HepG2 (cell line): ENCODE measurements around the gene APRT. TPM values are rescaled to one million over a fixed set of nuclear protein-coding genes. Genes with fewer than 3 reads are reported as not detected.

Source experiments
- ATAC-seq: fragments of 200-7000 bp; cut with Tn5 transposase; 3 replicates; pipeline ENCODE4 v1.9.1; 2020; ENCODE audit warnings: mild to moderate bottlenecking, moderate library complexity
- BruUV-seq: library from RNA; stranded (reverse); fragments of 400-500 nt; replicated peaks from 2 replicates; lab custom pipeline; 2021; lab: Mats Ljungman, UMichigan
- CTCF ChIA-PET: fragments of 300-600 bp; formaldehyde crosslinking; extraction: SDS; loops from one replicate; lab custom pipeline; 2021; ENCODE audit warnings: low total read pairs, inconsistent platforms, low intra/inter-chr PET ratio; lab: Yijun Ruan, JAX
- POLR2A ChIA-PET: fragments of 350-600 bp; sonication (Branson Sonifier 250); formaldehyde crosslinking; loops from one replicate; lab custom pipeline; 2020; ENCODE audit warnings: antibody characterized with exemption, inconsistent platforms; lab: Yijun Ruan, JAX
- DNase-seq: peaks from one replicate; pipeline ENCODE4 v3.0.0-alpha.2; 2015; ENCODE audit warnings: low spot score
- FAIRE-seq: peaks from 3 replicates; lab custom pipeline; 2011; peaks lifted over from hg19 to GRCh38; lab: Jason Lieb, UNC
- H2AFZ ChIP-seq: one replicate; pipeline ENCODE4 v1.6.1; 2011; ENCODE audit warnings: low read length, inconsistent platforms
- H3K27ac ChIP-seq: fragments of 300-600 bp; 3 replicates; pipeline ENCODE4 v1.8.0; 2011; ENCODE audit warnings: mixed run types, mild to moderate bottlenecking, mixed read lengths, low read length, inconsistent platforms; ENCODE audit not compliant: insufficient read depth; ENCODE audit errors: extremely low read length
- H3K27me3 ChIP-seq, 2 experiments: fragments of 200-600 bp in 1 of 2; 2 replicates in 1 of 2; 3 replicates in 1 of 2; pipeline versions ENCODE4 v1.6.0 to v1.8.0; 2011; ENCODE audit warnings: low read length in 2 of 2, mild to moderate bottlenecking in 2 of 2, moderate library complexity in 2 of 2, inconsistent platforms in 1 of 2; ENCODE audit not compliant: insufficient read depth in 2 of 2, control insufficient read depth in 1 of 2
- H3K36me3 ChIP-seq, 2 experiments: fragments of 200-600 bp in 1 of 2; replicated peaks in 1 of 2; 2 replicates in 1 of 2; 3 replicates in 1 of 2; pipeline versions ENCODE4 v1.5.1 to v1.8.0; 2011; ENCODE audit warnings: low read length in 2 of 2, inconsistent platforms in 1 of 2; ENCODE audit not compliant: insufficient read depth in 2 of 2, control insufficient read depth in 1 of 2
- H3K4me1 ChIP-seq: 2 replicates; pipeline ENCODE4 v1.5.1; 2012; ENCODE audit warnings: low read length, inconsistent platforms; ENCODE audit not compliant: insufficient read depth
- H3K4me2 ChIP-seq: 2 replicates; pipeline ENCODE4 v1.6.0; 2011; ENCODE audit warnings: low read depth, low read length, inconsistent platforms
- H3K4me3 ChIP-seq, 3 experiments: fragments of 200-600 bp in 1 of 3; sonication (generic), shearing (Covaris generic) in 1 of 3; replicated peaks in 1 of 3; 2 replicates each; pipeline ENCODE4 v1.5.1; 2011 to 2016; ENCODE audit warnings: low read length in 3 of 3, inconsistent platforms in 2 of 3, low read depth in 2 of 3, mild to moderate bottlenecking in 2 of 3, control low read depth in 1 of 3, mixed read lengths in 1 of 3; ENCODE audit not compliant: insufficient read depth in 1 of 3
- H3K79me2 ChIP-seq: one replicate; pipeline ENCODE4 v1.6.1; 2011; ENCODE audit warnings: low read length, inconsistent platforms; ENCODE audit not compliant: insufficient read depth
- H3K9ac ChIP-seq: 2 replicates; pipeline ENCODE4 v1.6.0; 2011; ENCODE audit warnings: mild to moderate bottlenecking, low read depth, low read length, inconsistent platforms; ENCODE audit not compliant: insufficient read depth
- H3K9me3 ChIP-seq: 2 replicates; pipeline ENCODE4 v1.5.1; 2012; ENCODE audit warnings: mild to moderate bottlenecking, low read length
- H4K20me1 ChIP-seq: 2 replicates; pipeline ENCODE4 v1.6.0; 2011; ENCODE audit warnings: inconsistent platforms, mild to moderate bottlenecking, low read length, moderate library complexity; ENCODE audit not compliant: insufficient read depth
- CEBPB ChIP-seq: IDR thresholded peaks from 2 replicates; pipeline ENCODE4 v1.6.1; 2011; ENCODE audit warnings: low read depth, low read length, improper control_type of control experiment, borderline replicate concordance
- DNMT1 ChIP-seq: sonication (generic); formaldehyde crosslinking; IDR thresholded peaks from 2 replicates; pipeline ENCODE4 v1.5.1; 2020; ENCODE audit warnings: mild to moderate bottlenecking, missing genetic modification reagents
- MAX ChIP-seq: IDR thresholded peaks from 2 replicates; pipeline ENCODE4 v1.6.1; 2012; ENCODE audit warnings: inconsistent platforms
- MEF2D ChIP-seq: sonication (generic); formaldehyde crosslinking; IDR thresholded peaks from 2 replicates; pipeline ENCODE4 v1.5.1; 2020; ENCODE audit warnings: mild to moderate bottlenecking, missing genetic modification reagents
- MLXIP ChIP-seq: sonication (generic); formaldehyde crosslinking; IDR thresholded peaks from 2 replicates; pipeline ENCODE4 v1.9.0; 2021; ENCODE audit warnings: missing genetic modification reagents, borderline replicate concordance
- RBFOX2 ChIP-seq: fragments of 200-400 bp; formaldehyde crosslinking; IDR thresholded peaks from 2 replicates; pipeline ENCODE4 v1.6.1; 2017; ENCODE audit warnings: low read depth, mild to moderate bottlenecking, low read length
- TFE3 ChIP-seq: IDR thresholded peaks from 2 replicates; pipeline ENCODE4 v1.6.1; 2016
- ZBTB39 ChIP-seq: sonication (generic); formaldehyde crosslinking; IDR thresholded peaks from 2 replicates; pipeline ENCODE4 v1.5.0; 2020; ENCODE audit warnings: missing genetic modification reagents
- WGBS: methylation state at CpG from one replicate; pipeline ENCODE4 v1.1.6; 2017; ENCODE audit warnings: low lambda C conversion rate; 5-methylcytosine and 5-hydroxymethylcytosine counted together
- in situ Hi-C: cut with HindIII; loops from 2 replicates; pipeline ENCODE4 v1.10.0; 2017; ENCODE audit warnings: low pct_unique_long_range_greater_than_20kb; ENCODE audit not compliant: extremely low pct_ligation_motif_present
- intact Hi-C: fragments of 100-400 bp; cut with micrococcal nuclease; formaldehyde crosslinking; loops from one replicate; pipeline ENCODE4 v1.10.0; 2022; ENCODE audit not compliant: unreplicated experiment
- polyA plus RNA-seq, 8 experiments: library from polyadenylated mRNA; depleted of rRNA in 3 of 8; stranded (reverse) in 7 of 8; unstranded in 1 of 8; fragments of >200 nt; fragmentation: Illumina TruSeq in 4 of 8; extraction: Trizol in 4 of 8; gene quantifications; 2 replicates each; pipeline versions ENCODE4 v1.2.1 to v1.2.3, GENCODE V29; 2011 to 2016; ENCODE audit warnings: low read depth in 4 of 8, missing spikeins in 1 of 8, mixed read lengths in 1 of 8; ENCODE audit not compliant: insufficient read depth in 1 of 8
- total RNA-seq, 5 experiments: library from RNA; depleted of rRNA; stranded (reverse); fragments of >200 nt; fragmentation: Illumina TruSeq; extraction: Trizol; gene quantifications; 2 replicates each; pipeline ENCODE4 v1.2.3, GENCODE V29; 2016; ENCODE audit warnings: low read depth in 1 of 5

The APRT gene
- total and polyA plus RNA-seq, 2 of the 13 experiments (the other 11 are each of a cell fraction or from before 2014, with no cell fraction given): 155 to 242 TPM

- TF ChIP-seq MLXIP (CRISPR knock-in tag) (no peak), DNMT1 (CRISPR knock-in tag) (peak; percentile 55; the same call in 1 of the 2 replicates), RBFOX2 (0 out of 2 replicates have a peak, but pooled peaks have one; percentile 29)
Observed at GRCh38 chr16:88774544-88775393, 37.0 kb downstream of the APRT start (continued).

- no peaks in the 10 kb centered on the region for H3K9me3 ChIP-seq
- H3K4me1 ChIP-seq: peaks cover 36% of the 10 kb centered on the region
- no peak overlapping the region for H3K27ac ChIP-seq
- ATAC-seq (no peak), FAIRE-seq (no peak), DNase-seq (no peak)
- H3K79me2 ChIP-seq: peaks cover 38% of the 10 kb centered on the region
- in situ Hi-C loops: no loop called here
- peaks cover 2 to 6% of the 10 kb centered on the region in 2 experiments; a peak in 2 of 5 replicates for H3K36me3 ChIP-seq
- peaks cover 14% of the 10 kb centered on the region; the same call in 1 of the 2 replicates for H4K20me1 ChIP-seq
- WGBS: 89% methylated on average over 12 of the region's 12 CpGs
- ChIA-PET CTCF (no interaction called here), POLR2A (interaction anchor here (1.0 to 2.2 kb wide), 4 partner anchors 10 to 15 kb away, joined by 4 to 10 read pairs (median 5); partner anchors contain the start of gene PIEZO1)
- intact Hi-C loops: no loop called here
- no peak overlapping the region for H2AFZ ChIP-seq
- no peaks in the 10 kb centered on the region for H3K27me3 ChIP-seq
- BruUV-seq: no TSS peak
- TF ChIP-seq CEBPB (no peak), ZBTB39 (CRISPR knock-in tag) (no peak), MAX (no peak), MEF2D (CRISPR knock-in tag) (no peak), TFE3 (CRISPR knock-in tag) (no peak)
- no peak overlapping the region for H3K4me2 ChIP-seq
- no peak overlapping the region for H3K4me3 ChIP-seq
- H3K9ac ChIP-seq: no peak overlapping the region
Observed at GRCh38 chr16:88773812-88774291, 37.9 kb downstream of the APRT start.
